HepG2 (cell line): ENCODE data around the gene MEPCE. TPM values are rescaled to one million over a fixed set of nuclear protein-coding genes. Genes with fewer than 3 reads are reported as not detected.

Source experiments
- AGO2 ChIP-seq: fragments of 200-400 bp; formaldehyde crosslinking; optimal IDR thresholded peaks from 2 replicates; pipeline ENCODE3; 2017; ENCODE audit warnings: mild to moderate bottlenecking, low read depth, low read length, moderate library complexity
- ATAD3A ChIP-seq: sonication (generic); formaldehyde crosslinking; IDR thresholded peaks from 2 replicates; pipeline ENCODE4 v1.4.0; 2020; ENCODE audit warnings: missing genetic modification reagents
- BORCS8-MEF2B ChIP-seq: sonication (generic); formaldehyde crosslinking; IDR thresholded peaks from 2 replicates; pipeline ENCODE4 v1.8.0; 2022; ENCODE audit warnings: mild to moderate bottlenecking, missing genetic modification reagents
- CBX2 ChIP-seq, 2 experiments: fragments of 200-600 bp in 1 of 2; sonication (generic); formaldehyde crosslinking in 1 of 2; IDR thresholded peaks; 2 replicates each; pipeline versions ENCODE4 v1.7.0 to v1.8.1; 2018 to 2022; ENCODE audit warnings: low read depth in 2 of 2, low read length in 1 of 2, mild to moderate bottlenecking in 1 of 2, missing genetic modification reagents in 1 of 2
- EED ChIP-seq: sonication (generic); formaldehyde crosslinking; IDR thresholded peaks from 2 replicates; pipeline ENCODE4 v1.5.0; 2020; ENCODE audit warnings: mild to moderate bottlenecking, missing genetic modification reagents
- GABPB1 ChIP-seq: IDR thresholded peaks from 2 replicates; pipeline ENCODE4 v1.6.1; 2016; ENCODE audit warnings: mild to moderate bottlenecking, missing genetic modification reagents, moderate library complexity, missing compliant biosample characterization
- HMGA1 ChIP-seq: sonication (generic); formaldehyde crosslinking; conservative IDR thresholded peaks from 2 replicates; pipeline ENCODE4 v1.4.0; 2020; ENCODE audit warnings: missing genetic modification reagents
- HOXA3 ChIP-seq: sonication (generic); formaldehyde crosslinking; IDR thresholded peaks from 2 replicates; pipeline ENCODE4 v1.5.0; 2020; ENCODE audit warnings: missing genetic modification reagents
- JUNB ChIP-seq: sonication (generic); formaldehyde crosslinking; IDR thresholded peaks from 2 replicates; pipeline ENCODE4 v1.8.0; 2022; ENCODE audit warnings: missing genetic modification reagents, mild to moderate bottlenecking, borderline replicate concordance
- MED13 ChIP-seq: sonication (generic); formaldehyde crosslinking; IDR thresholded peaks from 2 replicates; pipeline ENCODE4 v1.5.0; 2020; ENCODE audit warnings: missing genetic modification reagents
- MTERF4 ChIP-seq: sonication (generic); formaldehyde crosslinking; IDR thresholded peaks from 2 replicates; pipeline ENCODE4 v1.8.0; 2023; ENCODE audit warnings: mild to moderate bottlenecking, missing genetic modification reagents
- MYNN ChIP-seq: sonication (generic); formaldehyde crosslinking; IDR thresholded peaks from 2 replicates; pipeline ENCODE4 v1.4.0; 2020; ENCODE audit warnings: mild to moderate bottlenecking, low read depth, missing genetic modification reagents
- MYPOP ChIP-seq: sonication (generic); formaldehyde crosslinking; IDR thresholded peaks from 2 replicates; pipeline ENCODE4 v1.8.1; 2023; ENCODE audit warnings: mild to moderate bottlenecking, moderate library complexity, missing genetic modification reagents
- NCOA2 ChIP-seq: sonication (generic); formaldehyde crosslinking; IDR thresholded peaks from 2 replicates; pipeline ENCODE4 v1.8.0; 2022; ENCODE audit warnings: inconsistent platforms
- RXRB ChIP-seq: IDR thresholded peaks from 2 replicates; pipeline ENCODE4 v1.6.1; 2016; ENCODE audit warnings: borderline replicate concordance, missing genetic modification reagents, missing compliant biosample characterization
- ZNF234 ChIP-seq: sonication (generic); formaldehyde crosslinking; conservative IDR thresholded peaks from 2 replicates; pipeline ENCODE4 v1.5.1; 2020; ENCODE audit warnings: mild to moderate bottlenecking, missing genetic modification reagents
- ZNF263 ChIP-seq: sonication (generic); formaldehyde crosslinking; IDR thresholded peaks from 2 replicates; pipeline ENCODE4 v1.4.0; 2020; ENCODE audit warnings: missing genetic modification reagents
- ZNF317 ChIP-seq: sonication (generic); formaldehyde crosslinking; IDR thresholded peaks from 2 replicates; pipeline ENCODE4 v1.5.0; 2020; ENCODE audit warnings: mild to moderate bottlenecking, missing genetic modification reagents
- ZNF329 ChIP-seq: sonication (generic); formaldehyde crosslinking; IDR thresholded peaks from 2 replicates; pipeline ENCODE4 v1.9.0; 2021; ENCODE audit warnings: low read depth, mild to moderate bottlenecking, missing genetic modification reagents
- ZNF382 ChIP-seq: sonication (generic); formaldehyde crosslinking; IDR thresholded peaks from 2 replicates; pipeline ENCODE4 v1.5.0; 2020; ENCODE audit warnings: missing genetic modification reagents, mild to moderate bottlenecking, borderline replicate concordance
- ZNF547 ChIP-seq: sonication (generic); formaldehyde crosslinking; IDR thresholded peaks from 2 replicates; pipeline ENCODE4 v1.5.1; 2020; ENCODE audit warnings: mild to moderate bottlenecking, missing genetic modification reagents
- ZNF572 ChIP-seq: sonication (generic); formaldehyde crosslinking; IDR thresholded peaks from 2 replicates; pipeline ENCODE4 v1.5.1; 2020; ENCODE audit warnings: mild to moderate bottlenecking, missing genetic modification reagents
- ZNF589 ChIP-seq: sonication (generic); formaldehyde crosslinking; conservative IDR thresholded peaks from 2 replicates; pipeline ENCODE4 v1.8.0; 2022; ENCODE audit warnings: mild to moderate bottlenecking, moderate library complexity, missing genetic modification reagents
- ZNF629 ChIP-seq: sonication (generic); formaldehyde crosslinking; conservative IDR thresholded peaks from 2 replicates; pipeline ENCODE4 v1.5.0; 2020; ENCODE audit warnings: missing genetic modification reagents
- ZNF883 ChIP-seq: sonication (generic); formaldehyde crosslinking; IDR thresholded peaks from 2 replicates; pipeline ENCODE4 v1.5.1; 2020; ENCODE audit warnings: mild to moderate bottlenecking, missing genetic modification reagents; ENCODE audit errors: not compliant biosample characterization
- ZSCAN12 ChIP-seq: sonication (generic); formaldehyde crosslinking; IDR thresholded peaks from 2 replicates; pipeline ENCODE4 v1.9.0; 2021; ENCODE audit warnings: mild to moderate bottlenecking, missing genetic modification reagents
- ZSCAN30 ChIP-seq: sonication (generic); formaldehyde crosslinking; IDR thresholded peaks from 2 replicates; pipeline ENCODE4 v1.5.0; 2020; ENCODE audit warnings: mild to moderate bottlenecking, missing genetic modification reagents
- polyA plus RNA-seq, 8 experiments: library from polyadenylated mRNA; depleted of rRNA in 3 of 8; stranded (reverse) in 7 of 8; unstranded in 1 of 8; fragments of >200 nt; fragmentation: Illumina TruSeq in 4 of 8; extraction: Trizol in 4 of 8; gene quantifications; 2 replicates each; pipeline versions ENCODE4 v1.2.1 to v1.2.3, GENCODE V29; 2011 to 2016; ENCODE audit warnings: low read depth in 4 of 8, missing spikeins in 1 of 8, mixed read lengths in 1 of 8; ENCODE audit not compliant: insufficient read depth in 1 of 8
- total RNA-seq, 5 experiments: library from RNA; depleted of rRNA; stranded (reverse); fragments of >200 nt; fragmentation: Illumina TruSeq; extraction: Trizol; gene quantifications; 2 replicates each; pipeline ENCODE4 v1.2.3, GENCODE V29; 2016; ENCODE audit warnings: low read depth in 1 of 5
- TF ChIP-seq, protein P1 (sequence below): sonication (generic); formaldehyde crosslinking; IDR thresholded peaks from 2 replicates; pipeline ENCODE4 v1.4.0; 2020; ENCODE audit warnings: missing genetic modification reagents

Gene MEPCE
- total and polyA plus RNA-seq, 2 of the 13 experiments (the other 11 are each of a cell fraction or from before 2014, with no cell fraction given): 12.3 to 26.0 TPM

- TF ChIP-seq, protein P1, sequence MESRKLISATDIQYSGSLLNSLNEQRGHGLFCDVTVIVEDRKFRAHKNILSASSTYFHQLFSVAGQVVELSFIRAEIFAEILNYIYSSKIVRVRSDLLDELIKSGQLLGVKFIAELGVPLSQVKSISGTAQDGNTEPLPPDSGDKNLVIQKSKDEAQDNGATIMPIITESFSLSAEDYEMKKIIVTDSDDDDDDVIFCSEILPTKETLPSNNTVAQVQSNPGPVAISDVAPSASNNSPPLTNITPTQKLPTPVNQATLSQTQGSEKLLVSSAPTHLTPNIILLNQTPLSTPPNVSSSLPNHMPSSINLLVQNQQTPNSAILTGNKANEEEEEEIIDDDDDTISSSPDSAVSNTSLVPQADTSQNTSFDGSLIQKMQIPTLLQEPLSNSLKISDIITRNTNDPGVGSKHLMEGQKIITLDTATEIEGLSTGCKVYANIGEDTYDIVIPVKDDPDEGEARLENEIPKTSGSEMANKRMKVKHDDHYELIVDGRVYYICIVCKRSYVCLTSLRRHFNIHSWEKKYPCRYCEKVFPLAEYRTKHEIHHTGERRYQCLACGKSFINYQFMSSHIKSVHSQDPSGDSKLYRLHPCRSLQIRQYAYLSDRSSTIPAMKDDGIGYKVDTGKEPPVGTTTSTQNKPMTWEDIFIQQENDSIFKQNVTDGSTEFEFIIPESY (CRISPR knock-in tag): peak; percentile 98
- peak; percentile 43; the same call in 1 of the 2 replicates for TF ChIP-seq ZNF589 (CRISPR knock-in tag)
- no peak for TF ChIP-seq JUNB (CRISPR knock-in tag)
- peak; percentile 74 for TF ChIP-seq MED13
- TF ChIP-seq NCOA2 (CRISPR knock-in tag): peak; percentile 7
- peak; percentile 83; the same call in 1 of the 2 replicates for TF ChIP-seq EED (CRISPR knock-in tag)
- TF ChIP-seq MYPOP (CRISPR knock-in tag): 0 out of 2 replicates have a peak, but pooled peaks have one; percentile 8
- TF ChIP-seq MYNN (CRISPR knock-in tag): peak; percentile 60; the same call in 1 of the 2 replicates
- peak; percentile 65 for TF ChIP-seq ZNF547
- TF ChIP-seq AGO2: peak; percentile 92
- no peak for TF ChIP-seq ATAD3A (CRISPR knock-in tag)
- TF ChIP-seq HMGA1: no peak
- no peak for TF ChIP-seq CBX2 (IDR thresholded peaks at IDR 0.05; ENCODE audit: low read depth, low read length)
- no peak for TF ChIP-seq CBX2 (CRISPR knock-in tag; IDR thresholded peaks at IDR 0.05; ENCODE audit: low read depth)
- peak; percentile 42; the same call in 1 of the 2 replicates for TF ChIP-seq ZNF329 (CRISPR knock-in tag)
- TF ChIP-seq BORCS8-MEF2B (CRISPR knock-in tag): peak; percentile 96
- TF ChIP-seq ZSCAN12: peak; percentile 59; the same call in 1 of the 2 replicates
- peak; percentile 72 for TF ChIP-seq ZNF317
- TF ChIP-seq ZNF572: no peak; the same call in 1 of the 2 replicates
- TF ChIP-seq MTERF4 (CRISPR knock-in tag): peak; percentile 88
- TF ChIP-seq HOXA3 (CRISPR knock-in tag): peak; percentile 85
- no peak for TF ChIP-seq RXRB (CRISPR knock-in tag)
- no peak for TF ChIP-seq ZNF382 (CRISPR knock-in tag)
- TF ChIP-seq ZNF234 (CRISPR knock-in tag): no peak
- peak; percentile 83 for TF ChIP-seq GABPB1
- TF ChIP-seq ZSCAN30: peak; percentile 55; the same call in 1 of the 2 replicates
- TF ChIP-seq ZNF883 (CRISPR knock-in tag): peak; percentile 79
- TF ChIP-seq ZNF629 (CRISPR knock-in tag): peak; percentile 40; the same call in 1 of the 2 replicates
- peak; percentile 79 for TF ChIP-seq ZNF263 (CRISPR knock-in tag)
These were observed 1.2 kb upstream of the MEPCE start, which contains the start of gene ZCWPW1 (continued) for GRCh38 chr7:100428199-100428966.
